ENCODE results near the gene LRRC9. TPM values are rescaled to one million over a fixed set of nuclear protein-coding genes. Genes with fewer than 3 reads are reported as not detected.

The LRRC9 gene
- total and polyA plus RNA-seq, 2 donors (not counting 3 experiments of a cell fraction or from before 2014, with no cell fraction given) = not detected

GRCh38 chr14:59959668-59960067, 39.7 kb downstream of the LRRC9 start:
- FAIRE-seq (no peak), DNase-seq (ENCODE audit: low read depth, low spot score) (no peak)
- H4K20me1 ChIP-seq (replicated peaks; ENCODE audit: control insufficient read depth, extremely low read depth, insufficient read depth, low read length) = no peaks in the 10 kb centered on the region
- ChIA-PET CTCF (interaction anchor here (8.5 kb wide), 1 partner anchor 225 kb away, joined by 324 read pairs; no protein-coding TSS in a partner anchor), POLR2A (no interaction called here)
- H3K4me3 ChIP-seq (replicated peaks in 1 of 3; ENCODE audit: insufficient read depth in 1 of 3, low read depth in 1 of 3, low read length in 3 of 3) = no peak overlapping the region
- intact Hi-C loops (cut with micrococcal nuclease) (no loop called here), dilution Hi-C loops (cut with MboI; ENCODE audit: extremely low pct_ligation_motif_present, low sequenced_read_pairs) (no loop called here)
- H3K4me1 ChIP-seq (ENCODE audit: control insufficient read depth, extremely low read depth, insufficient read depth, low read length) = no peaks in the 10 kb centered on the region
- peaks cover 5 to 13% of the 10 kb centered on the region in 2 experiments for H3K27me3 ChIP-seq (ENCODE audit: control insufficient read depth in 2 of 2, insufficient read depth in 2 of 2, low read length in 2 of 2)
- BruUV-seq (replicated peaks) = no TSS peak
- no peak overlapping the region for H2AFZ ChIP-seq (ENCODE audit: low read depth, low read length)
- no peak overlapping the region for H3K27ac ChIP-seq (ENCODE audit: insufficient read depth, low read depth, low read length)
- no peaks in the 10 kb centered on the region for H3K36me3 ChIP-seq (ENCODE audit: control insufficient read depth in 2 of 2, extremely low read depth in 1 of 2, insufficient read depth in 2 of 2, low read length in 2 of 2)
- no peaks in the 10 kb centered on the region for H3K9me1 ChIP-seq (replicated peaks; ENCODE audit: control insufficient read depth, extremely low read depth, insufficient read depth, low read length)
- no peaks in the 10 kb centered on the region for H3K79me2 ChIP-seq (ENCODE audit: control insufficient read depth, insufficient read depth, low read length)
- no peak overlapping the region for H3K4me2 ChIP-seq (ENCODE audit: insufficient read depth, low read length)
- no peak overlapping the region for H3K9ac ChIP-seq (replicated peaks; ENCODE audit: extremely low read depth, insufficient read depth, low read length)
- no peaks in the 10 kb centered on the region for H3K9me3 ChIP-seq (replicated peaks; ENCODE audit: control insufficient read depth, insufficient read depth, low read length)
- no peak for TF ChIP-seq CTCF (IDR thresholded peaks at IDR 0.05; ENCODE audit: extremely low read depth in 1 of 2, insufficient read depth in 1 of 2, low read depth in 1 of 2, low read length in 2 of 2)
- no peak for TF ChIP-seq MYC (IDR thresholded peaks at IDR 0.05; ENCODE audit: low read depth, low read length)
- no peak for TF ChIP-seq POLR2AphosphoS5 (IDR thresholded peaks at IDR 0.05; ENCODE audit: insufficient read depth, low read depth, low read length)
- TF ChIP-seq FOS (IDR thresholded peaks at IDR 0.05; ENCODE audit: borderline replicate concordance, insufficient read depth, low read length) = no peak
- no peak for TF ChIP-seq MAX (IDR thresholded peaks at IDR 0.05; ENCODE audit: insufficient read depth, insufficient read length)
- no peak for TF ChIP-seq EZH2 (IDR thresholded peaks at IDR 0.05; ENCODE audit: borderline replicate concordance, low read depth, low read length, severe bottlenecking)
- TF ChIP-seq JUN (IDR thresholded peaks at IDR 0.05; ENCODE audit: borderline replicate concordance, insufficient read depth, insufficient read length, low read depth) = no peak
- TF ChIP-seq POLR2A (IDR thresholded peaks at IDR 0.05; ENCODE audit: low read depth, low read length) = no peak
- no peak for TF ChIP-seq GATA2 (IDR thresholded peaks at IDR 0.05; ENCODE audit: insufficient read depth, insufficient read length, low read depth, low read length)
